ENCODE measurements around the gene CDC7.

Gene CDC7

GRCh38 chr1:91549041-91549735 lies 48.5 kb downstream of the CDC7 start:
- Histone ChIP-seq H3K9me3 (ENCODE audit: control insufficient read depth, low read length) (no peaks in the 10 kb centered on the region), H3K4me1 (ENCODE audit: control insufficient read depth, insufficient read depth, low read length) (peaks cover 20% of the 10 kb centered on the region), H3K4me3 (ENCODE audit: low read length) (no peak overlapping the region), H3K27me3 (replicated peaks; ENCODE audit: control insufficient read depth, insufficient read depth, low read length) (no peaks in the 10 kb centered on the region), H3K9ac (ENCODE audit: low read length) (no peak overlapping the region), H3K36me3 (ENCODE audit: control insufficient read depth, insufficient read depth, low read length, severe bottlenecking) (no peaks in the 10 kb centered on the region)
- no peak for DNase-seq (ENCODE audit: low read depth)

- no peaks in the 10 kb centered on the region for H3K27me3 ChIP-seq (replicated peaks; ENCODE audit: control insufficient read depth, insufficient read depth, low read length)
- no peak for DNase-seq (ENCODE audit: low read depth)
- no peaks in the 10 kb centered on the region for H3K36me3 ChIP-seq (ENCODE audit: control insufficient read depth, insufficient read depth, low read length, severe bottlenecking)
- H3K9me3 ChIP-seq (ENCODE audit: control insufficient read depth, low read length): no peaks in the 10 kb centered on the region
- no peak overlapping the region for H3K9ac ChIP-seq (ENCODE audit: low read length)
- H3K4me1 ChIP-seq (ENCODE audit: control insufficient read depth, insufficient read depth, low read length): peaks cover 30% of the 10 kb centered on the region
- no peak overlapping the region for H3K4me3 ChIP-seq (ENCODE audit: low read length)
These were observed 50.3 kb downstream of the CDC7 start for GRCh38 chr1:91550961-91551360.

GRCh38 chr1:91552091-91552490 lies 51.4 kb downstream of the CDC7 start:
- H3K4me1 ChIP-seq (ENCODE audit: control insufficient read depth, insufficient read depth, low read length): peaks cover 38% of the 10 kb centered on the region
- H3K27me3 ChIP-seq (replicated peaks; ENCODE audit: control insufficient read depth, insufficient read depth, low read length): no peaks in the 10 kb centered on the region
- H3K9ac ChIP-seq (ENCODE audit: low read length): no peak overlapping the region
- no peak for DNase-seq (ENCODE audit: low read depth)
- H3K36me3 ChIP-seq (ENCODE audit: control insufficient read depth, insufficient read depth, low read length, severe bottlenecking): no peaks in the 10 kb centered on the region
- no peaks in the 10 kb centered on the region for H3K9me3 ChIP-seq (ENCODE audit: control insufficient read depth, low read length)
- peak overlapping the region; percentile 21 for H3K4me3 ChIP-seq (ENCODE audit: low read length)

GRCh38 chr1:91552596-91552995 lies 51.9 kb downstream of the CDC7 start:
- Histone ChIP-seq H3K4me1 (ENCODE audit: control insufficient read depth, insufficient read depth, low read length) (peaks cover 38% of the 10 kb centered on the region), H3K9ac (ENCODE audit: low read length) (no peak overlapping the region), H3K9me3 (ENCODE audit: control insufficient read depth, low read length) (no peaks in the 10 kb centered on the region), H3K27me3 (replicated peaks; ENCODE audit: control insufficient read depth, insufficient read depth, low read length) (no peaks in the 10 kb centered on the region), H3K36me3 (ENCODE audit: control insufficient read depth, insufficient read depth, low read length, severe bottlenecking) (no peaks in the 10 kb centered on the region), H3K4me3 (ENCODE audit: low read length) (peak overlapping the region; percentile 21)
- no peak for DNase-seq (ENCODE audit: low read depth)

GRCh38 chr1:91553177-91553591 lies 52.5 kb downstream of the CDC7 start:
- peak overlapping the region; percentile 21 for H3K4me3 ChIP-seq (ENCODE audit: low read length)
- no peak overlapping the region for H3K9ac ChIP-seq (ENCODE audit: low read length)
- H3K9me3 ChIP-seq (ENCODE audit: control insufficient read depth, low read length): no peaks in the 10 kb centered on the region
- no peaks in the 10 kb centered on the region for H3K36me3 ChIP-seq (ENCODE audit: control insufficient read depth, insufficient read depth, low read length, severe bottlenecking)
- DNase-seq (ENCODE audit: low read depth): peak; percentile 87
- no peaks in the 10 kb centered on the region for H3K27me3 ChIP-seq (replicated peaks; ENCODE audit: control insufficient read depth, insufficient read depth, low read length)
- H3K4me1 ChIP-seq (ENCODE audit: control insufficient read depth, insufficient read depth, low read length): peaks cover 38% of the 10 kb centered on the region

GRCh38 chr1:91555074-91555730 lies 54.6 kb downstream of the CDC7 start:
- H3K27me3 ChIP-seq (replicated peaks; ENCODE audit: control insufficient read depth, insufficient read depth, low read length): no peaks in the 10 kb centered on the region
- H3K9ac ChIP-seq (ENCODE audit: low read length): no peak overlapping the region
- H3K9me3 ChIP-seq (ENCODE audit: control insufficient read depth, low read length): no peaks in the 10 kb centered on the region
- H3K4me1 ChIP-seq (ENCODE audit: control insufficient read depth, insufficient read depth, low read length): peaks cover 38% of the 10 kb centered on the region
- peak; percentile 28 for DNase-seq (ENCODE audit: low read depth)
- H3K36me3 ChIP-seq (ENCODE audit: control insufficient read depth, insufficient read depth, low read length, severe bottlenecking): no peaks in the 10 kb centered on the region
- H3K4me3 ChIP-seq (ENCODE audit: low read length): no peak overlapping the region

GRCh38 chr1:91555821-91556531 lies 55.3 kb downstream of the CDC7 start:
- Histone ChIP-seq H3K9ac (ENCODE audit: low read length) (no peak overlapping the region), H3K36me3 (ENCODE audit: control insufficient read depth, insufficient read depth, low read length, severe bottlenecking) (no peaks in the 10 kb centered on the region), H3K27me3 (replicated peaks; ENCODE audit: control insufficient read depth, insufficient read depth, low read length) (no peaks in the 10 kb centered on the region), H3K9me3 (ENCODE audit: control insufficient read depth, low read length) (no peaks in the 10 kb centered on the region), H3K4me3 (ENCODE audit: low read length) (no peak overlapping the region), H3K4me1 (ENCODE audit: control insufficient read depth, insufficient read depth, low read length) (peaks cover 38% of the 10 kb centered on the region)
- peak; percentile 66 for DNase-seq (ENCODE audit: low read depth)

GRCh38 chr1:91556556-91556955 lies 55.9 kb downstream of the CDC7 start:
- H3K4me3 ChIP-seq (ENCODE audit: low read length): no peak overlapping the region
- H3K4me1 ChIP-seq (ENCODE audit: control insufficient read depth, insufficient read depth, low read length): peaks cover 37% of the 10 kb centered on the region
- no peak for DNase-seq (ENCODE audit: low read depth)
- H3K27me3 ChIP-seq (replicated peaks; ENCODE audit: control insufficient read depth, insufficient read depth, low read length): no peaks in the 10 kb centered on the region
- H3K9ac ChIP-seq (ENCODE audit: low read length): no peak overlapping the region
- H3K36me3 ChIP-seq (ENCODE audit: control insufficient read depth, insufficient read depth, low read length, severe bottlenecking): no peaks in the 10 kb centered on the region
- no peaks in the 10 kb centered on the region for H3K9me3 ChIP-seq (ENCODE audit: control insufficient read depth, low read length)

- Histone ChIP-seq H3K4me3 (ENCODE audit: low read length) (no peak overlapping the region), H3K9me3 (ENCODE audit: control insufficient read depth, low read length) (no peaks in the 10 kb centered on the region), H3K9ac (ENCODE audit: low read length) (no peak overlapping the region), H3K36me3 (ENCODE audit: control insufficient read depth, insufficient read depth, low read length, severe bottlenecking) (no peaks in the 10 kb centered on the region), H3K4me1 (ENCODE audit: control insufficient read depth, insufficient read depth, low read length) (peaks cover 31% of the 10 kb centered on the region), H3K27me3 (replicated peaks; ENCODE audit: control insufficient read depth, insufficient read depth, low read length) (no peaks in the 10 kb centered on the region)
- DNase-seq (ENCODE audit: low read depth): peak; percentile 49
These were observed 56.5 kb downstream of the CDC7 start for GRCh38 chr1:91557039-91557690.

- Histone ChIP-seq H3K9ac (ENCODE audit: low read length) (no peak overlapping the region), H3K9me3 (ENCODE audit: control insufficient read depth, low read length) (no peaks in the 10 kb centered on the region), H3K4me3 (ENCODE audit: low read length) (no peak overlapping the region), H3K27me3 (replicated peaks; ENCODE audit: control insufficient read depth, insufficient read depth, low read length) (no peaks in the 10 kb centered on the region), H3K4me1 (ENCODE audit: control insufficient read depth, insufficient read depth, low read length) (peaks cover 24% of the 10 kb centered on the region), H3K36me3 (ENCODE audit: control insufficient read depth, insufficient read depth, low read length, severe bottlenecking) (no peaks in the 10 kb centered on the region)
- DNase-seq (ENCODE audit: low read depth): no peak
These were observed 57.2 kb downstream of the CDC7 start for GRCh38 chr1:91557826-91558225.
